K562 (cell line): ENCODE data around the gene MB21D2. TPM values are rescaled to one million over a fixed set of nuclear protein-coding genes. Genes with fewer than 3 reads are reported as not detected.

Source experiments
- CHD7 ChIP-seq: fragments of 200-600 bp; sonication (generic); IDR thresholded peaks from one replicate; pipeline ENCODE4 v1.6.1; 2012; ENCODE audit warnings: mild to moderate bottlenecking, low read depth, low read length, inconsistent platforms
- E2F1 ChIP-seq: sonication (generic); formaldehyde crosslinking; IDR thresholded peaks from 2 replicates; pipeline ENCODE4 v1.8.1; 2023; ENCODE audit warnings: mild to moderate bottlenecking, missing genetic modification reagents, moderate library complexity
- ESRRB ChIP-seq: fragments of 250-450 bp; sonication (Bioruptor Pico); IDR thresholded peaks from 2 replicates; pipeline ENCODE4 v1.5.0; 2020; ENCODE audit warnings: mild to moderate bottlenecking, moderate library complexity, borderline replicate concordance
- MXI1 ChIP-seq: IDR thresholded peaks from 2 replicates; pipeline ENCODE4 v1.6.1; 2011; ENCODE audit warnings: low read depth, mild to moderate bottlenecking, improper control_type of control experiment, low read length
- polyA plus RNA-seq, 8 experiments: library from polyadenylated mRNA; depleted of rRNA in 4 of 8; stranded (reverse) in 5 of 8; unstranded in 3 of 8; fragments of >200 nt; fragmentation: Nextera tagmentation in 2 of 8; fragmentation: Illumina TruSeq in 1 of 8; extraction: Ambion mirVana in 2 of 8; extraction: Trizol in 1 of 8; gene quantifications; 2 replicates each; pipeline versions ENCODE4 v1.2.1 to v1.2.3, GENCODE V29; 2011 to 2014; ENCODE audit warnings: inconsistent platforms in 1 of 8, missing spikeins in 1 of 8
- total RNA-seq, 7 experiments: library from RNA; depleted of rRNA in 6 of 7; stranded (reverse); fragments of >200 nt in 6 of 7; fragmentation: Illumina TruSeq in 2 of 7; extraction: Trizol in 2 of 7; gene quantifications; 2 replicates each; pipeline versions ENCODE4 v1.2.1 to v1.2.3, GENCODE V29; 2011 to 2021; ENCODE audit warnings: low replicate concordance in 1 of 7

The MB21D2 gene
- total and polyA plus RNA-seq, 9 of the 15 experiments (the other 6 are each of a cell fraction or from before 2014, with no cell fraction given): 0.01 TPM; not detected in 8

GRCh38 chr3:192957441-192958021 is 39.9 kb upstream of the MB21D2 start (continued):
- TF ChIP-seq CHD7: no peak
- no peak for TF ChIP-seq MXI1
- no peak for TF ChIP-seq ESRRB (CRISPR knock-in tag)
- TF ChIP-seq E2F1 (CRISPR knock-in tag): no peak
